ENCODE measurements around the gene SIPA1L2.

The SIPA1L2 gene, protein sequence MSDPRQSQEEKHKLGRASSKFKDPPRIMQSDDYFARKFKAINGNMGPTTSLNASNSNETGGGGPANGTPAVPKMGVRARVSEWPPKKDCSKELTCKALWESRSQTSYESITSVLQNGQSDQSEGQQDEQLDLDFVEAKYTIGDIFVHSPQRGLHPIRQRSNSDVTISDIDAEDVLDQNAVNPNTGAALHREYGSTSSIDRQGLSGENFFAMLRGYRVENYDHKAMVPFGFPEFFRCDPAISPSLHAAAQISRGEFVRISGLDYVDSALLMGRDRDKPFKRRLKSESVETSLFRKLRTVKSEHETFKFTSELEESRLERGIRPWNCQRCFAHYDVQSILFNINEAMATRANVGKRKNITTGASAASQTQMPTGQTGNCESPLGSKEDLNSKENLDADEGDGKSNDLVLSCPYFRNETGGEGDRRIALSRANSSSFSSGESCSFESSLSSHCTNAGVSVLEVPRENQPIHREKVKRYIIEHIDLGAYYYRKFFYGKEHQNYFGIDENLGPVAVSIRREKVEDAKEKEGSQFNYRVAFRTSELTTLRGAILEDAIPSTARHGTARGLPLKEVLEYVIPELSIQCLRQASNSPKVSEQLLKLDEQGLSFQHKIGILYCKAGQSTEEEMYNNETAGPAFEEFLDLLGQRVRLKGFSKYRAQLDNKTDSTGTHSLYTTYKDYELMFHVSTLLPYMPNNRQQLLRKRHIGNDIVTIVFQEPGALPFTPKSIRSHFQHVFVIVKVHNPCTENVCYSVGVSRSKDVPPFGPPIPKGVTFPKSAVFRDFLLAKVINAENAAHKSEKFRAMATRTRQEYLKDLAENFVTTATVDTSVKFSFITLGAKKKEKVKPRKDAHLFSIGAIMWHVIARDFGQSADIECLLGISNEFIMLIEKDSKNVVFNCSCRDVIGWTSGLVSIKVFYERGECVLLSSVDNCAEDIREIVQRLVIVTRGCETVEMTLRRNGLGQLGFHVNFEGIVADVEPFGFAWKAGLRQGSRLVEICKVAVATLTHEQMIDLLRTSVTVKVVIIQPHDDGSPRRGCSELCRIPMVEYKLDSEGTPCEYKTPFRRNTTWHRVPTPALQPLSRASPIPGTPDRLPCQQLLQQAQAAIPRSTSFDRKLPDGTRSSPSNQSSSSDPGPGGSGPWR (N-terminal part only)

DNA sequence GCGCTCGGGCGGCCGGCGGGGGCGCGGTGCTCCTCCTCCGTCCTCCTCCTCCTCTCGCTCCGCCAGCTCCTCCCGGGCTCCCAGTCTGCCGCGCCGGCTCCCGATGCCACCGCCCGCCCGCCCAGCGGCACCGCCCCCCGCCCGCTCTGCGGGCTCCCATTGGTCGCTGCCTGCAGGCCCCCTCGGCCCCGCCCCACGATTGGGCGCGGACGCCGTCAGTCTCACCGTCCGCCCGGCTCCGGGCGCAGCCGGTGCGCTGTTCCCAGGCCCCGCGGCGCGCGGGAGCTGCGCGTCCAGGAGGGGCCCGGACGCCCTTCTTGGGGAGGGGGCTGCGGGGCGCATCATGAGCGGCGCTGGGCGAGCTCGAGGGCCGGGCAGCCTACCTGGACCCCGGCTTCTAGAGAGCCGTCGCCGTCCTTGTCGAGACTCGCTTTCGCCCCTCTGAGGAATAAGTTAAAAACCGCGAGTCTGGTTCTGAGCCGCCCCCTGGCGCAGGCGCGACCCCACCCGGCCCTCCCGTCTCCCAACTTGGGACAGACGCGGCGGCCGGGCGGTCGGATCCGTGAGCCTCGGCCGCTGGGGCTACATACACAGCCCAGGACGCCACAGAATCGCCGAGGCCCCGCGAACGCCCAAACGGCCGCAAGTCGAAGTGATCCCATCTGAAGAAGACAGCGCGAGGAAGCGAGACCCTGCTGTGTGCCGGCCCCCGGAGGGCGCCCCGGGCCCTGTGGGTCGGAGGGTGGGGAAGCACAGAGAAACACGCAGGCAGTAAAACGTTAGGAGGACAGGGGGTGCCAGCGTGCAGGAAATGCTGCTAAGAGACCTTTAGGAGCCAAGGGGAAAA, at the start of gene SIPA1L2:
Gene SIPA1L2, minus strand, starts transcription at position 87 of the 847 bp plus-strand sequence. CDS start 114,794 bp downstream, outside the sequence.
- Histone ChIP-seq H3K27ac (peak within 1 kb of the TSS; percentile 68 to 91 (median 85)), H3K4me3 (peak within 1 kb of the TSS; percentile 63 to 83 (median 71))

DNA sequence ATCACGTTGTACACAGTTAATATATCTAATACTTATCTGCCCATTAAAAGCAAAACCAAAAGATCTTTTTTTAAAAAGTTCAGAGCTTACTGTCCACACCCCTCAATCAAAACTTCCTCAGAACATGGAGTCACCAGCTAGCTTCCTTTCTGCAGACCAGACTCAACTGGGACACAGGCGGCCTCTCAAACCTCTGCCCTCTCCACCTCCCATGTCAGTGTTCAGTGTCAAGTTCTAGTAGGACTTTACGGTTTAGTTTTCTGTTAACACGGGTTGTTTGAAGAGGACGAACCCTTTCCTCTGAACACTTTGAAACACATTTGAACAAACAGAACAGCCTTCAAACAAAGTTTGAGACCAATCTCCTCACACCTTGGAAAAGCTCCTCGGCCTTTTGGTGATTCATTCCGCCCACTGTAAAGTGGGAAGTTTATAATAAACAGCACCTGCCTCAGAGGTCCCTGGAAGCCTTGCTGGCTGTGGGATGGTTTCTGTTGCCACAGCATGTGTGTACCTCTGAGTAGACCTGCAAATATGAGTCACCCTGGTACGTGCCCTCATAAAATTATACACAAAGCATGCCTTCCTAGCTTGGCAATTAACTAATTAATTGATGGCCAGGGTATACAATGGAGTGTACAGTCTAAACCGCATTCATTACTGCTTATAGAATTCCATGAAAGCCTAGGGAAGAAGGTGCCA, 48.4 kb upstream of the SIPA1L2 start:
- H3K4me3 ChIP-seq, result no peak overlapping the region
- H3K27ac ChIP-seq, result peak overlapping the region in 5 of 21 experiments; percentile 9 to 61 (median 21)

DNA sequence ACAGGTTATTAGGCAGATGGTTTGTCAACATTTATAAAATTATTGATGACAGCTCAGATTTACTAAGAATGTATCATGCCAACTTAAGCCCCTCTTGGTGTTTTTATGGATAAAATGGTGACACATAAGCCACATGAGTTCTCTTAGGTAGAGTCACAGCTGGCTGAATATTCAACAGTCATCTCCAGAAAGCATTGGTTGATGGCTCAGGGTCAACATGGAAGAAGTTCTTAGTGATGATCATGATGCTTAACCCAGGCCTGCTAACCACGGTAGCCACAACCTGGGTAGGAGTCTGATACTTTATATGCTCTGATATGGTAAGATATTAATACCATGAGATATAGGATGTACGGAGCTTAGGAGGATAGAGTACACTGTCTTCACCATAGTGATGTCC, 46.4 kb upstream of the SIPA1L2 start:
- Histone ChIP-seq H3K27ac (no peak overlapping the region), H3K4me3 (no peak overlapping the region)

DNA sequence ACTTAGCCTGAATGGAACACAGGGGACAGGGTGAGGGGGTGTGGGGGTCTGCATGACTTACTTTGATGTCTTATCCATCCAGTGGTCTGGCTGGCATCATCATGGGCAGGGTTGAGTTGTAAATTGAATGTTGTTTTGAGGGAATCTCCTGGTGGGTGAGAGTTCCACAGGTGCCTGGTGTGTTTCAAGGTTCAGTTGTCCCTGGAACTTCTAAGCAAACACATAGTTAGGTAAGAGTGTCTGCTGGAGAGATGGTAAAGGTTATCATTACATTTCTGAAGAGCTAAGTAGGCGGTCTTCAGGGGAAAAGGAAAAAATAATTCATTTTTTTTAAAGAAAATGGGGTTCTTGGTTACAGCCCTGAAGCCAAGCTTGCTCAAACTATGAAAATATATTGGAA, 46.0 kb upstream of the SIPA1L2 start:
- H3K27ac ChIP-seq, result no peak overlapping the region
- H3K4me3 ChIP-seq, result no peak overlapping the region

DNA sequence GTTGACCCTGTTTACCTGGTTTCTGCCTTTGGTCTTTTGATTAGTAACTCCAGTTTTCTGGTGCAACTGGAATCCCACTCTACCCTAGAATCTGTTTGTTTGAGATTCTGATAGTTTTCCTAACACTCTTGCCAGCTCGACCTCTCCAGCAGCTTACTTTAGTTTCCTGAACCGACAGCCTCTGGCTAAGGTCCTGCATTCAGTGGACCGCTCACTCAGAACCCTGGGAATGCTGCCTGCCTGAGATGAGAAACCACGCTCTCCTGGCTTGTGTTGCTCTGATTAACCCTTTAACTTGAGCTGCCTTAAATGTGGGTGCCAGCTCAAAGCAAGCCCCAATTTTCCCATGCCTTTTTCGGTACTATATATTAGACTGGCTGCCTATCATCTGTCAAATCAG, 45.3 kb upstream of the SIPA1L2 start:
- no peak overlapping the region for H3K27ac ChIP-seq
- H3K4me3 ChIP-seq, result no peak overlapping the region

DNA sequence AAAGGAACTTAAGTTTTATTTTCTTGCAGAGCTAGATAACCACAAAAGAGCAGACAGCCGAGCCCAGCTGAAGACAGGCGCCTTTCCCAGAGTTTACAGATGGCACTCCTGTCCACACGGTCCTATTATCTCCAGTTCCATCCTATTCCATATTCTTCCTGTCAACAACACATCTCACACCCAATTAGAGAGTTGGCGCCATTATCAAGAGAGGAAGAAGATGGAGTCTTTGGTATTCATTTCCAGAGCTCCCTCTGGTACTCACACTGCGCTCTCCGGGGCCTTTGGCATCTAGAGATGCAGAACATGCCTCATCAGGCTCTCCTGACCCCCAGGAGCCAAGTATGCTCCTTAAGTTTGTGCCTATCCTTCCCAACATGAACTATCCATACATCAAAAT, 43.3 kb upstream of the SIPA1L2 start:
- Histone ChIP-seq H3K4me3 (no peak overlapping the region), H3K27ac (no peak overlapping the region)

DNA sequence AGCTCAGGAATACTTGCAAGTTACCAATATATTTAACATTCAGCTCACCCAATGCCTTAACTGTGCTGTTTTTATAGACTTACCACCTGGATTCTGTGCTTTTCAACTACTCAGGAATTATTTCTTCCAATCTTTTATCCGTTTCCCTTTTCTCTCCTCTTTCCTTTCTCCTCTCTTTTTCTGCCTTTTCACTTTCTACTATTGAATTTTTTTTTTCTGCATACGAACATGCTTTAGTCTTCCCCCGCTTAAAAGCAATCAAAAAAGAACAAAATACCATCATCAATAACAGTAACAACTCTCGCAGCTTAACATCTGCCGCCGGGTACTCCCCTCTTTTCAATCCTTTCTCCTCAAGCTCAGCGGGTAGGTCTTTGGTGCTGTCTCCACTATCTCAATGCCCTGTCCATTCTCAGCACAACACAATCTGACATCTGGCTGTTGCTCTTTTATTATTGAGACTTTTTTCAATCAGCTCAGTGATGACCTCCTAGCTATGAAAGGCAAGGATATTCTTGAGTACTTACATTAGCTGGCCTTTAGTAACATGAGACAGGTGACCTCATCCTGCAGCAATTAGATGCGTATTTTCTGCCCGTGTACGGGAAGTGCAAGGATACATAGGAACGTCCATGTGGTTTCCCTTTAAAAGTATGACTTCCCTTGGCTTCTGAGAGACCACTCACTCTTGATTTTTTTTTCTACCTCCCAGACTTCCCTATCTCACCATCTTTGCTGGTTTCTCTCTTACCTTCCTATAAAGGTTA, 40.2 kb upstream of the SIPA1L2 start:
- no peak overlapping the region for H3K27ac ChIP-seq
- H3K4me3 ChIP-seq, result no peak overlapping the region

DNA sequence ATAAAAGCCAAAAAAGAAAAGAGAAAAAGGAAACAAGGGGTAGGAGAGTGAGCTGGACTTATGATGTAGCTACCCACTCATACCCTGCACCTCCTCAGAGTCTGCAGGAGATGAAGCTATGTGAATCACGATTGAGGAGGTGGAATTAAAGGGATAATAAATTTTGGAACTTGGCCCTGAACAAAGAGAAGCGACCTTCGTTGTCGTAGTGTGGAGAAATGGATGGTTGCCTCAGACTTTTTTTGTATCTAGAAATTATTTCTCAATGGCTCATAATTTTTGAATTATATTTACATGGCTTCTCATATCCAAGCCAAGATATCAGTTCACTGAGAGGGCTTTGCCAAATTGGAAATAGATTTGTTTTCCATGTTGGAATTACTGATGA, 37.8 kb upstream of the SIPA1L2 start:
- H3K4me3 ChIP-seq, result no peak overlapping the region
- peak overlapping the region in 3 of 21 experiments; percentile 1 to 52 (median 30) for H3K27ac ChIP-seq

DNA sequence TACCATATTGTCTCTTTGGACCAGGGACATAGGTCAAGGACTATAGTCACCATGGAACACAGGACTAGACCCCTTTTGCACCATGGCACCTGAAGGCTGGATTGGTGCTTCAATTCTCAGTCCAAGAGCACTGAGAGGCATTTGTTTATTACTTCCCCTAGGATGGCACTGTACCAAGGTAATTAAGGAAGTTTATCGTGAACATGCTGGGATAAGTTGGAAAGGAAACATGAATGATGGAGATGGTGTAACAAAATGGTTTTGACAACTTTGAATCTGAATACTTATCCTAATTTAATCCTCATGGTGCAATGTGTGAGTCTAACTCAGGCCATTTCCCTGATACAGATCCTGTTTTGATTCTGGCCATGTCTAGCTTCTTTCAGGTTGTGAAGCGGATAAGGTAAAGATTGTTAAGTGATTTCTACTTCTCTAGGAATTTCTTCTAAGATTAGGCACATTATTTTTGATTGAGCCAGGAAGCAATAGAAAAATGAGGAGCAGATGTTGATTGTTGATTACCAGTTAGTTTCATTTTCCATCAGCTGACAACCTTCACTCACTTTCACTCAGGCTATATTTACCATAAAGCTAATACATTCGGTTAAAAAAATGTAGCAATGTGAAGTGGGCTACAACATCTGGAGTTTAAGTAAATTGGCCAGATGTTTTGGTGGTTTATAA, 37.3 kb upstream of the SIPA1L2 start:
- Histone ChIP-seq H3K27ac (peak overlapping the region in 3 of 21 experiments; percentile 1 to 52 (median 30)), H3K4me3 (no peak overlapping the region)

DNA sequence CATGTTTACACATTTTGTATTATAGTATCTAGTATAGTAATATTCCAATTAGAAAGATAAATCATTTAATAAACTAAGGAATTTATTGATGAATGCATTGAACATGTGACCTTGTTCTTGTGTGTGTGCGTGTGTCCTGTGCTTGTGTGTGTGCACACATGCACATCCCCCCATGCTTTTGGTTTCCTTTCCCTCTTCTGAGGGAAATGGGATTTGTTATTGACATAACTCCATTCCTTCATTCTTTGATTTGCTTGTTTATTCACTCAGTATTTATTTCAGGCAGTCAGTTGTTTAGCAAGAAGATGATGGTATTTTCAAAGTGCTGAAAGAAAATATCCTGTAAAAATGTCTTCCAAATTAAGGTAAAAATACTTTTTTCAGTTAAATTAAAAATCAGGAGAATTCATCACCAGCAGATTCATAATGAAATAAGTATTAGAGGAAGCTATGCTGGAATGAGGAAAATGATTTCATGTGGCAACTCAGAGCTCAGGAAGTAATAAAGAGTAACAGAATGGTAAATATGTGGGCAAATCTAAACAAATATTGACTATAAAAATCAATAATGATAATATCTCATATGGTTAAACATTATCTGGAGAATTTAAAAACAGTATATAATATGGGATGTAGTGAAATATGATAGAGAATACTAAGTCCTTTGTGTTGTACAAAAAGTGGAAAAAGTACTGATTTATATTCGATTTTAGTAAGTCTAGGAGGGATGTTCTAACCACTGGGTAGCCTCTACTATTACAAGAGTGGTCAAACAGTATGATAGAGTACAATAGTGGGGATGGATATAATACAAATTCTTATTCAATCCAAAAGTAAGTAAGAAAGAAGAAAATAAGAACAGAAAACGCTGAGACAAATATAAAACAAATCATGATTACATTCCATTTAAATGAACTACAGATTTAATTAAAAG, 35.2 kb upstream of the SIPA1L2 start:
- H3K27ac ChIP-seq, result no peak overlapping the region
- H3K4me3 ChIP-seq, result no peak overlapping the region

DNA sequence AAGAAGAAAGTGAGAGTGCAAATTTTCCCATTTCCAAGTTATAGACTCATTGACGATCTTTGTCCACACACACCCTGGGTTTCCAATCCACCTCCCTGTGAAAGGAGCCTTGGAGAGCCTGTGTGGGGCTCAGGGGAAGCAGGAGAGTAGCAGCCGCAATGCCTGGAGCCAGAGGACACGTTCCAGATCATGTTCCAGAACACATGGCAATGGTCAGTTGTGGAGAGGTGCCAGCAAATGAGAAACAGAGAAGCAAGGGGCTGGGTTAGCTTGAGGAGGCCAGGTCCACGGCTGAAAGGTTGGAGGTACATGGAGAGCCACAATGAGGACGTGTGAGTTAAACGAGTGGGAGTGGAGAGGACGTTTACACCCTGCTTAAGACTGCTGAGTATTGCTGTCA, 33.0 kb upstream of the SIPA1L2 start:
- Histone ChIP-seq H3K27ac (no peak overlapping the region), H3K4me3 (no peak overlapping the region)

DNA sequence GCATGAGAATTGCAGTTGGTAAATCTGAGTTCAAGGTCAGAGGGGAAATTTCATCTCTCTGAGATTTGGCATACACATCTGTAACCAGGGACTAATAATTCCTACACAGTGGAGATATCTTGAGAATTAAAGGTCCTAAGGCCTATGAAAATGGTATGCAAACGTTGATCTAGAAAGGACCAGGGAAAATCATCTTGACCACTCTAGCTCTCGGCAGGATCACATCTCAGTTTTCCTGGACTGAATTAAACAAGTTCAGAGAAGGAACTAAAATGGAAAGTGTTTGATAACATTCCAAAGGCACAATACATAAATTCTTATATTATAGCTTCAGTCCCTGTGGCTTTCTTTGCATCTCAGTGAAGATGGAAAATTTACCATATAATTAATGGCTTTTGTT, 28.5 kb upstream of the SIPA1L2 start:
- Histone ChIP-seq H3K27ac (no peak overlapping the region), H3K4me3 (no peak overlapping the region)

DNA sequence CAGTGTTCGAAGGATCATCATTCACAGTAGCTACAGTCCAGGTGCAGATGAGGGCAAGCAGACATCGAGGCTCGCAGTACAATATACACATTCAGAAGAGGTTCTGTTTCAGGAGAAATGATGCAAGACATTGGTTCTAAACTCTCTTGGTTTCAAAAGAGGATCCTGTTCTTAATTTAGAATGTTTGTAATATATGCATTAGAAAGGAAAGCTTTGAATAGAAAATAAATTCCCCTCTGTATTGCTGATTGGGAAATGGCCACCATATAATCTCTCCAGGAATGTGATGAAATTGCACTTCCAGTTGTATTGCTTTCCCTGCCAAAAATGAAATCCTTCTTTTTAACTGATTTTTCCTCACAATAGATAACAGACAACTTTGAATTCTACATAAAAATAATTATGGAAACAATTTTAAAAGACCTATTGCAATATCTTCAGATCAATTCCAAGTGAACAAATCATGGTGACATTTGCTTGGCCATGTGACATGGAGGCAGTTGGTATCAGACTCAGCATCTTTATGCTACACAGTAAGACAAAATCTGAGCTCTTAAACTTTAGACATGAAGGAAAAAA, 27.6 kb upstream of the SIPA1L2 start:
- H3K27ac ChIP-seq, result peak overlapping the region in 1 of 21 experiments; percentile 20
- no peak overlapping the region for H3K4me3 ChIP-seq

DNA sequence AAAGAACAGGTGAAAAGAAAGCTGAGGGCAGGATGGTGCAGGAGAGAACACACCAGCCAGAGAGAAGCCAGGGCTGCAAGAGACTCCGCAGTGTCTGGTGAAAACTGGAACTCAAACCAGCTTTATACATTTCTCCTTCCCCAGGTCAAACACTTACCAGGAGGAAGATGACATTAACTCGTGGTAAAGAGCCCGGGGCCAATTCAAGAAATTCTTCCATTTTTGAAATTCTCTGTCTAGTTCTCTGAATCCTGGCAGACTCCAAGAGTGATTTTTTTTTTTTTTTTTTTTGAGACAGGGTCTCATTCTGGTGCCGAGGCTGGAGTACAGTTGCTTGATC, 25.8 kb upstream of the SIPA1L2 start:
- Histone ChIP-seq H3K27ac (no peak overlapping the region), H3K4me3 (no peak overlapping the region)

DNA sequence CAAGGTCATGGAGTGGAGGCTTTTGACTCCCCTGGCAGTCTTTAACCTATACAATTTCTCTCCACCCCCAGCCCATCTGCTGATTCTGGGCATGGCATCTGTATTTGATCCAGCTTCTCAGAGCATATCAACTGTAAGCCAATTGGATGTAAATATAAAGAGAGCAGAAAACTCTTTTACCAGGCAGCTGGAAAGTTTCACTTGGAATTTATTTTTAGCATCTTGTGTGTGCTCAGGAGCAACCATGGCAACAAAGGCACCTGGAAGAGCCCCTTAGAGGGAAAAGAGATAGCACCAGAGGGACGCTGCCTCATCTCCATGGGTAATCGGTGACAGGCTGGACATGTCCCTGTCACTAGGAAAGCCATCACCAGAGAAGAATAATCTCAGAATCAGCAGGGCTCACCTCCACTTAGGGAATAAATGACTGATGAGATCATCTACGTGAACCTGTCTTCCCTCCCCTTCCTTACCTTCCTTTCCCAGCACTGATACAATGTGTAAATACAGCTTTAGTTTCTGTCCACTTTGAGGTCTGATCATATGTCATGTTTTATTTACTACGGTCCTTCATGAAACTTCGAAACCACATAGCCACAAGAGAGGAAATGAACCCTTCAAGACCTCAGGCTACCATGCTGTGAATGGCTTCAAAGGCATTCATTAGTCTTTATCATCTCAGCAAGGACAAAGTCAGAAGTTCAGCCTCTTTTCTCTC, 25.3 kb upstream of the SIPA1L2 start:
- Histone ChIP-seq H3K27ac (no peak overlapping the region), H3K4me3 (no peak overlapping the region)

DNA sequence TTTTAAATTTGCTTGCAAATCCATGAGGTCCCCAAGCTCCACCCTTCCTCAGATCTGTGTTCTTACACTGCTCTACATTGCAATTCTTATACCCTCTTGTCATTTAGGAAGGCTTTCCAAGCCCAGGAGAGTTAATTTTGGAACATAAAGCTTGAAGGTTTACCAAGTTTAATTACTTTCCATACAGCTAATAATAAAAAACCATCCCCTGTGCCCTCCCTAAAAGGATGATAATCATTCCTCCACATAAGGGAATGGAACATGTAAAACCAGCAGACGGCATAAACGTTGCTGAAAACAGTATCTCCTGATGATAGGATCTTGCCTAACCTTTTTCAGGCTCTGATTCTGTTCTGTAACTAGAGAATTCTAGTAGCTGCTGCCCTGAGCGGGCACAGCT, 23.9 kb upstream of the SIPA1L2 start:
- no peak overlapping the region for H3K4me3 ChIP-seq
- H3K27ac ChIP-seq, result no peak overlapping the region
